Measurements from ENCODE around the gene PPM1M. TPM values are rescaled to one million over a fixed set of nuclear protein-coding genes. Genes with fewer than 3 reads are reported as not detected.

The PPM1M gene
- total RNA-seq, 2 experiments from 2014 or later: 94.3 to 100 TPM

DNA sequence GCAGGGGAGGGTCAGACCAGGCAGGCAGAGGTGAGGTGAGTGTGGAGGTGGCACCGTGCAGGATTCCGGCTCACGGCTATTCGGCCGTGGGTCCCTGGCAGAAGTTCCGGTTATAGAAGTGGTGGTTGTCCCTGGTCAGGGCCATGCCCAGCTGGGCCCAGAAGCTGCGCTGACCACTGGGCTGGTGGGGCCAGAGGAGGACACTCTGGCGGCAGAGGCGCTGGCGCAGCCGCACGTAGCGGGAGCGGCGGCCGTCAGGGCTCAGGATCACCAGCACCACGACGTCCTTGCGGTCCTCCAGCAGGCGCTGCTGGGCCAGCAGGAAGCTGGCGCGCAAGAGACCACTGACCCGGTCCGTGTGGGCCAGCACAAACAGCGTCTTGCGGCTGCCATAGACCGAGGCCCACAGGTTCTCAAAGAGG is 24.4 kb upstream of the PPM1M start:
- intact Hi-C loops (cut with micrococcal nuclease): loop anchor here (2.0 kb wide), 1 partner anchor 118 kb away; no protein-coding TSS in a partner anchor
- ATAC-seq (no peak), DNase-seq (no peak)
- Mint-ChIP-seq H3K27me3 (no peaks in the 10 kb centered on the region), H3K4me3 (peak overlapping the region; percentile 72), H3K36me3 (ENCODE audit: low read depth) (peaks cover 4% of the 10 kb centered on the region), H3K27ac (peak overlapping the region; percentile 72), H3K9me3 (no peaks in the 10 kb centered on the region), H3K4me1 (ENCODE audit: low read depth) (peaks cover 89% of the 10 kb centered on the region)
- CTCF ChIA-PET: interaction anchor here (0.7 to 11.9 kb wide), 45 partner anchors 8 to 335 kb away, joined by 3 to 223 read pairs (median 5); partner anchors contain the start of genes ACY1, ALAS1, GLYCTK and POC1A
- TF ChIP-seq CTCF (IDR thresholded peaks at IDR 0.05): no peak
- POLR2A ChIA-PET: interaction anchor here (1.0 to 33.3 kb wide), 9 partner anchors 8 to 226 kb away, joined by 3 to 949 read pairs (median 6); partner anchors contain the start of genes GLYCTK, TWF2 and WDR82

DNA sequence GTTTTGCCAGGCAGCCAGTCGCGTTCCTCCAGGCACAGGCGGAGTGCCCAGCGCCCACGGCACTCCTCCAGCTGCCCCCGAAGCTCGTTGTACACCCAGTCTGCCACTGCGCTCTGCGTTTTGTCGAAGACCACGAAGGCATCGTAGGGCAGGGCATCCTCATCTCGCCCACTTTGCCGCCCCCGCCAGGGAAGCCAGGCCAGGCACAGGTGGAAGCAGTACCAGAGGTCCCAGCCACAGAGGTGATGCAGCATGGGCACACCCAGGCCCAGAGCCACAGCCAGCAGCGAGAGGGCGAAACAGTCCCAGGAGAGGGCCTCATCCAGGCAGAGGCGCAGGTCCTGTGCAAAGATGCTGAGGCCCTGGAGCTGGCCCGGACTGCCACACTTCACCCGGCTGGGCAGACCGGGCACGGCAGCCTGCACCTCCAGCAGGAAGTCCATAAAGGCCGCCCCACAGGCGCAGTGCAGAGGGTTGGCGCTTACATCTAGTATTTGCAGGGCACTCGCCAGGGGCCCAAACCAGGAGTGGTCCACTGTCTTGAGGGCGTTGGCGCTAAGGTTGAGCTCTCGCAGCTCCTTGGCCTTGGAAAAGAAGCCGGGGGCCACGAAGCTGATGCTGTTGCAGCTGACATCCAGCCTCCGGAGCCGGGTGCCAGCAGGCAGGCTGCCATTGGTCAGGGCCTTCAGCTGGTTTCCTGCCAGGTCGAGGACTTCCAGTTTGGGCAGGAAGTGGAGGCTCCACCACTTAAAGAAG is 23.8 kb upstream of the PPM1M start:
- Mint-ChIP-seq H3K9me3 (no peaks in the 10 kb centered on the region), H3K27me3 (no peaks in the 10 kb centered on the region), H3K4me3 (peak overlapping the region; percentile 72), H3K4me1 (ENCODE audit: low read depth) (peaks cover 92% of the 10 kb centered on the region), H3K27ac (peak overlapping the region; percentile 72), H3K36me3 (ENCODE audit: low read depth) (peaks cover 1% of the 10 kb centered on the region)
- ChIA-PET POLR2A (interaction anchor here (0.9 to 33.3 kb wide), 8 partner anchors 10 to 227 kb away, joined by 3 to 949 read pairs (median 8); partner anchors contain the start of genes GLYCTK, TWF2 and WDR82), CTCF (interaction anchor here (0.7 to 11.9 kb wide), 29 partner anchors 12 to 239 kb away, joined by 3 to 223 read pairs (median 5); partner anchors contain the start of genes ACY1, ALAS1, GLYCTK and POC1A)
- intact Hi-C loops (cut with micrococcal nuclease): loop anchor here (2.0 kb wide), 1 partner anchor 117 kb away; no protein-coding TSS in a partner anchor
- DNase-seq: peak; percentile 75
- peak; percentile 24 for ATAC-seq
- no peak for TF ChIP-seq CTCF (IDR thresholded peaks at IDR 0.05)

- DNase-seq: no peak
- Mint-ChIP-seq H3K4me1 (ENCODE audit: low read depth) (peaks cover 89% of the 10 kb centered on the region), H3K9me3 (no peaks in the 10 kb centered on the region), H3K27me3 (no peaks in the 10 kb centered on the region), H3K4me3 (peak overlapping the region; percentile 72), H3K36me3 (ENCODE audit: low read depth) (no peaks in the 10 kb centered on the region), H3K27ac (peak overlapping the region; percentile 72)
- intact Hi-C loops (cut with micrococcal nuclease): no loop called here
- no peak for TF ChIP-seq CTCF (IDR thresholded peaks at IDR 0.05)
- ATAC-seq: no peak
- POLR2A ChIA-PET: interaction anchor here (0.9 to 33.3 kb wide), 7 partner anchors 9 to 124 kb away, joined by 3 to 949 read pairs (median 4); partner anchors contain the start of genes GLYCTK, PPM1M, TWF2 and WDR82
- CTCF ChIA-PET: interaction anchor here (0.8 to 11.9 kb wide), 16 partner anchors 12 to 190 kb away, joined by 3 to 223 read pairs (median 8); partner anchors contain the start of genes ALAS1, POC1A, PPM1M and TWF2
These were observed 23.0 kb upstream of the PPM1M start for GRCh38 chr3:52222319-52223221.

GRCh38 chr3:52223449-52224408 is 21.8 kb upstream of the PPM1M start:
- ChIA-PET POLR2A (interaction anchor here (1.1 to 33.3 kb wide), 5 partner anchors 7 to 54 kb away, joined by 3 to 949 read pairs (median 10); partner anchors contain the start of genes GLYCTK, PPM1M, TWF2 and WDR82), CTCF (interaction anchor here (1.1 to 11.9 kb wide), 7 partner anchors 11 to 115 kb away, joined by 3 to 223 read pairs (median 13); partner anchors contain the start of genes PPM1M, TWF2 and WDR82)
- no peaks in the 10 kb centered on the region for H3K27me3 Mint-ChIP-seq
- no peak for ATAC-seq
- no peaks in the 10 kb centered on the region for H3K9me3 Mint-ChIP-seq
- intact Hi-C loops (cut with micrococcal nuclease): no loop called here
- DNase-seq: no peak
- peak overlapping the region; percentile 85 for H3K27ac Mint-ChIP-seq
- peaks cover 86% of the 10 kb centered on the region for H3K4me1 Mint-ChIP-seq (ENCODE audit: low read depth)
- peak overlapping the region; percentile 62 for H3K4me3 Mint-ChIP-seq
- H3K36me3 Mint-ChIP-seq (ENCODE audit: low read depth): no peaks in the 10 kb centered on the region
- TF ChIP-seq CTCF (IDR thresholded peaks at IDR 0.05): no peak

Data from activated CD8-positive, alpha-beta T cell treated with anti-CD3 and anti-CD28 coated beads for 36 hours (primary cell).